Endothelial cell of umbilical vein (primary cell): ENCODE results near the gene C1RL. TPM values are rescaled to one million over a fixed set of nuclear protein-coding genes. Genes with fewer than 3 reads are reported as not detected.

Experiments used
- BruUV-seq: library from RNA; stranded (reverse); fragments of 400-500 nt; replicated peaks from 2 replicates; lab custom pipeline; 2021; lab: Mats Ljungman, UMichigan
- CTCF ChIA-PET: fragments of 300-600, 350-600 bp; sonication (Branson Sonifier 250); formaldehyde crosslinking; loops from one replicate; lab custom pipeline; 2021; ENCODE audit warnings: antibody characterized with exemption, inconsistent platforms; lab: Charles Lee
- POLR2A ChIA-PET: fragments of 300-600, 350-600 bp; sonication (Branson Sonifier 250); formaldehyde crosslinking; loops from one replicate; lab custom pipeline; 2021; ENCODE audit warnings: antibody characterized with exemption, inconsistent platforms; lab: Charles Lee
- DNase-seq: peaks from one replicate; pipeline ENCODE4 v3.0.0-alpha.2; 2011; ENCODE audit warnings: low read depth, low spot score
- FAIRE-seq: peaks from 2 replicates; lab custom pipeline; 2011; peaks lifted over from hg19 to GRCh38; lab: Jason Lieb, UNC
- H2AFZ ChIP-seq: 2 replicates; pipeline ENCODE4 v1.6.0; 2012; ENCODE audit warnings: low read depth, low read length, control low read depth, inconsistent platforms
- H3K27ac ChIP-seq: 2 replicates; pipeline ENCODE4 v1.5.1; 2011; ENCODE audit warnings: low read depth, mild to moderate bottlenecking, control low read depth, low read length, moderate library complexity; ENCODE audit not compliant: insufficient read depth
- H3K27me3 ChIP-seq, 2 experiments: 2 replicates each; pipeline versions ENCODE4 v1.6.0 to v1.6.1; 2011; ENCODE audit warnings: low read length in 2 of 2, mixed read lengths in 1 of 2; ENCODE audit not compliant: control insufficient read depth in 2 of 2, insufficient read depth in 2 of 2
- H3K36me3 ChIP-seq, 2 experiments: 2 replicates in 1 of 2; 3 replicates in 1 of 2; pipeline ENCODE4 v1.5.1; 2011; ENCODE audit warnings: low read length in 2 of 2, mild to moderate bottlenecking in 1 of 2, moderate library complexity in 1 of 2; ENCODE audit not compliant: control insufficient read depth in 2 of 2, insufficient read depth in 2 of 2; ENCODE audit errors: extremely low read depth in 1 of 2
- H3K4me1 ChIP-seq: 3 replicates; pipeline ENCODE4 v1.5.1; 2011; ENCODE audit warnings: mild to moderate bottlenecking, low read length; ENCODE audit not compliant: control insufficient read depth, insufficient read depth; ENCODE audit errors: extremely low read depth
- H3K4me2 ChIP-seq: 2 replicates; pipeline ENCODE4 v1.6.1; 2011; ENCODE audit warnings: low read length, control low read depth, mixed read lengths; ENCODE audit not compliant: insufficient read depth
- H3K4me3 ChIP-seq, 3 experiments: fragments of 200-600 bp in 1 of 3; sonication (generic), shearing (Covaris generic) in 1 of 3; replicated peaks in 1 of 3; 2 replicates each; pipeline ENCODE4 v1.5.1; 2011 to 2016; ENCODE audit warnings: control low read depth in 3 of 3, low read length in 3 of 3, mild to moderate bottlenecking in 2 of 3, inconsistent platforms in 1 of 3, low read depth in 1 of 3, moderate library complexity in 1 of 3; ENCODE audit not compliant: insufficient read depth in 1 of 3
- H3K79me2 ChIP-seq: 2 replicates; pipeline ENCODE4 v1.6.0; 2012; ENCODE audit warnings: low read length, inconsistent platforms; ENCODE audit not compliant: control insufficient read depth, insufficient read depth
- H3K9ac ChIP-seq: replicated peaks from 2 replicates; pipeline ENCODE3; 2011; ENCODE audit warnings: low read length, control low read depth; ENCODE audit not compliant: insufficient read depth; ENCODE audit errors: extremely low read depth
- H3K9me1 ChIP-seq: replicated peaks from 3 replicates; pipeline ENCODE4 v1.6.0; 2011; ENCODE audit warnings: mild to moderate bottlenecking, low read length; ENCODE audit not compliant: control insufficient read depth, insufficient read depth; ENCODE audit errors: extremely low read depth
- H3K9me3 ChIP-seq: replicated peaks from 2 replicates; pipeline ENCODE4 v1.5.1; 2012; ENCODE audit warnings: low read length, inconsistent platforms; ENCODE audit not compliant: control insufficient read depth, insufficient read depth
- H4K20me1 ChIP-seq: replicated peaks from 2 replicates; pipeline ENCODE3; 2011; ENCODE audit warnings: mild to moderate bottlenecking, low read length; ENCODE audit not compliant: control insufficient read depth, insufficient read depth; ENCODE audit errors: extremely low read depth
- CTCF ChIP-seq, 2 donors: IDR thresholded peaks; 1 replicate in 1 of 2; 2 replicates in 1 of 2; pipeline ENCODE4 v1.5.1; 2011; ENCODE audit warnings: low read length in 2 of 2, mild to moderate bottlenecking in 2 of 2, moderate library complexity in 2 of 2, control low read depth in 1 of 2, inconsistent platforms in 1 of 2, low read depth in 1 of 2; ENCODE audit not compliant: insufficient read depth in 1 of 2; ENCODE audit errors: extremely low read depth in 1 of 2
- FOS ChIP-seq: IDR thresholded peaks from 2 replicates; pipeline ENCODE4 v1.6.1; 2011; ENCODE audit warnings: mild to moderate bottlenecking, low read length, moderate library complexity, borderline replicate concordance; ENCODE audit not compliant: insufficient read depth
- GATA2 ChIP-seq: IDR thresholded peaks from 2 replicates; pipeline ENCODE4 v1.7.0; 2011; ENCODE audit warnings: low read depth, mild to moderate bottlenecking, moderate library complexity, mixed read lengths, low read length; ENCODE audit not compliant: insufficient read length, insufficient read depth
- MAX ChIP-seq: IDR thresholded peaks from 2 replicates; pipeline ENCODE4 v1.6.1; 2011; ENCODE audit not compliant: insufficient read depth, insufficient read length
- POLR2AphosphoS5 ChIP-seq: IDR thresholded peaks from 2 replicates; pipeline ENCODE4 v1.6.1; 2012; ENCODE audit warnings: low read depth, mild to moderate bottlenecking, control low read depth, low read length, moderate library complexity; ENCODE audit not compliant: insufficient read depth
- dilution Hi-C: fragments of 300-500 bp; cut with MboI; formaldehyde crosslinking; loops from one replicate; pipeline ENCODE4 v1.15.0; 2019; ENCODE audit warnings: low sequenced_read_pairs; ENCODE audit not compliant: extremely low pct_ligation_motif_present
- intact Hi-C: fragments of 100-400 bp; cut with micrococcal nuclease; formaldehyde crosslinking; loops from one replicate; pipeline ENCODE4 v1.10.0; 2022
- polyA plus RNA-seq, 4 experiments: library from polyadenylated mRNA; depleted of rRNA in 3 of 4; stranded (reverse) in 3 of 4; unstranded in 1 of 4; fragments of >200 nt; gene quantifications; 2 replicates each; pipeline versions ENCODE4 v1.2.1 to v1.2.3, GENCODE V29; 2011 to 2012; ENCODE audit warnings: missing spikeins in 1 of 4
- total RNA-seq: library from RNA; stranded (reverse); gene quantifications from 2 replicates; pipeline ENCODE4 v1.2.3, GENCODE V29; 2021

C1RL gene
- total and polyA plus RNA-seq, 2 donors (not counting 3 experiments of a cell fraction or from before 2014, with no cell fraction given), result 20.9 to 25.0 TPM

GRCh38 chr12:7146228-7146627 lies 37.2 kb upstream of the C1RL start:
- dilution Hi-C loops, result no loop called here
- Histone ChIP-seq H3K9ac (no peak overlapping the region), H3K36me3 (peaks cover 0 to 13% of the 10 kb centered on the region in 2 experiments), H3K79me2 (no peaks in the 10 kb centered on the region), H3K4me2 (no peak overlapping the region), H3K27me3 (no peaks in the 10 kb centered on the region), H3K9me1 (no peaks in the 10 kb centered on the region), H4K20me1 (no peaks in the 10 kb centered on the region), H3K4me3 (no peak overlapping the region), H2AFZ (no peak overlapping the region), H3K27ac (no peak overlapping the region), H3K4me1 (peaks cover 14% of the 10 kb centered on the region), H3K9me3 (no peaks in the 10 kb centered on the region)
- DNase-seq (no peak), FAIRE-seq (no peak)
- no peak for TF ChIP-seq POLR2AphosphoS5
- no peak for TF ChIP-seq CTCF (IDR thresholded peaks at IDR 0.05; ENCODE audit: extremely low read depth in 1 of 2, insufficient read depth in 1 of 2, low read depth in 1 of 2, low read length in 2 of 2)
- no peak for TF ChIP-seq MAX
- no TSS peak for BruUV-seq
- ChIA-PET POLR2A (no interaction called here), CTCF (interaction anchor here (0.9 to 4.9 kb wide), 4 partner anchors 10 to 42 kb away, joined by 4 to 26 read pairs (median 13); partner anchors contain the start of genes C1RL and PEX5)
- intact Hi-C loops, result no loop called here

- Histone ChIP-seq H3K4me1 (peaks cover 11% of the 10 kb centered on the region), H3K9ac (no peak overlapping the region), H3K36me3 (peaks cover 0 to 11% of the 10 kb centered on the region in 2 experiments), H3K4me2 (no peak overlapping the region), H4K20me1 (no peaks in the 10 kb centered on the region), H3K27me3 (no peaks in the 10 kb centered on the region), H2AFZ (no peak overlapping the region), H3K9me1 (no peaks in the 10 kb centered on the region), H3K79me2 (no peaks in the 10 kb centered on the region), H3K9me3 (no peaks in the 10 kb centered on the region), H3K4me3 (no peak overlapping the region), H3K27ac (no peak overlapping the region)
- TF ChIP-seq FOS, result no peak
- TF ChIP-seq GATA2, result no peak
- ChIA-PET CTCF (interaction anchor here (0.9 to 4.9 kb wide), 11 partner anchors 10 to 220 kb away, joined by 3 to 26 read pairs (median 4); partner anchors contain the start of genes C1R, C1RL and PEX5), POLR2A (interaction anchor here (0.7 kb wide), 1 partner anchor 27 kb away, joined by 4 read pairs; no protein-coding TSS in a partner anchor)
- intact Hi-C loops (no loop called here), dilution Hi-C loops (no loop called here)
- DNase-seq (no peak), FAIRE-seq (no peak)
- no TSS peak for BruUV-seq
These were observed 36.7 kb upstream of the C1RL start for GRCh38 chr12:7145671-7146070.
